Measurements from ENCODE around the gene TIFAB.

GRCh38 chr5:135430135-135430437, 22.1 kb downstream of the TIFAB start:
- TF ChIP-seq CTCF (IDR thresholded peaks at IDR 0.05; ENCODE audit: insufficient read depth, low read depth, low read length) (no peak), EZH2 (IDR thresholded peaks at IDR 0.05; ENCODE audit: insufficient read depth, low read length) (no peak)

Data from astrocyte (in vitro differentiated cells and primary cell).